ENCODE results near the gene BFSP2.

The BFSP2 gene

DNA sequence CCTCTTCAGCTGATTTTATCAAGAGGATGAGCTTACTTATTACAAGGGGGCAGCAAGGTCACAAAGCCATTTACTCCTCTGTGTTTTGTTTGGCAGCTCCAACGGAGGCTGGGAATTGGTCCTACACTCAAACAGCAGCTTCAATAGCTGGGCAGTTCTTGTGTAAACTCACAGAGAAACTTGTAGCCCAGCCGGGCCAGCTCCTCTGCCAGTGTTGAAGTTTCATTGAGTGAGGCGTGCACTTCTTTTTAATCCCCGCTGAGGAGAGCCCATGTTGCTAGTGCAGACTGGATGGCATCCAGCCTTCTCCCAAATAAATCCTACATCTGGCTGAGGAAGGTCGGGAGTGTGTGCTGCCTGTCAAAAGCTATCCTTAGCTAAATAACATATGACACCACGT, 59.5 kb downstream of the BFSP2 start:
- TF ChIP-seq, protein P1, sequence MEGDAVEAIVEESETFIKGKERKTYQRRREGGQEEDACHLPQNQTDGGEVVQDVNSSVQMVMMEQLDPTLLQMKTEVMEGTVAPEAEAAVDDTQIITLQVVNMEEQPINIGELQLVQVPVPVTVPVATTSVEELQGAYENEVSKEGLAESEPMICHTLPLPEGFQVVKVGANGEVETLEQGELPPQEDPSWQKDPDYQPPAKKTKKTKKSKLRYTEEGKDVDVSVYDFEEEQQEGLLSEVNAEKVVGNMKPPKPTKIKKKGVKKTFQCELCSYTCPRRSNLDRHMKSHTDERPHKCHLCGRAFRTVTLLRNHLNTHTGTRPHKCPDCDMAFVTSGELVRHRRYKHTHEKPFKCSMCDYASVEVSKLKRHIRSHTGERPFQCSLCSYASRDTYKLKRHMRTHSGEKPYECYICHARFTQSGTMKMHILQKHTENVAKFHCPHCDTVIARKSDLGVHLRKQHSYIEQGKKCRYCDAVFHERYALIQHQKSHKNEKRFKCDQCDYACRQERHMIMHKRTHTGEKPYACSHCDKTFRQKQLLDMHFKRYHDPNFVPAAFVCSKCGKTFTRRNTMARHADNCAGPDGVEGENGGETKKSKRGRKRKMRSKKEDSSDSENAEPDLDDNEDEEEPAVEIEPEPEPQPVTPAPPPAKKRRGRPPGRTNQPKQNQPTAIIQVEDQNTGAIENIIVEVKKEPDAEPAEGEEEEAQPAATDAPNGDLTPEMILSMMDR (IDR thresholded peaks at IDR 0.05; ENCODE audit: borderline replicate concordance, insufficient read depth, low read depth, low read length), result no peak
- no peak overlapping the region for H3K4me3 ChIP-seq (ENCODE audit: low read depth, low read length)

DNA sequence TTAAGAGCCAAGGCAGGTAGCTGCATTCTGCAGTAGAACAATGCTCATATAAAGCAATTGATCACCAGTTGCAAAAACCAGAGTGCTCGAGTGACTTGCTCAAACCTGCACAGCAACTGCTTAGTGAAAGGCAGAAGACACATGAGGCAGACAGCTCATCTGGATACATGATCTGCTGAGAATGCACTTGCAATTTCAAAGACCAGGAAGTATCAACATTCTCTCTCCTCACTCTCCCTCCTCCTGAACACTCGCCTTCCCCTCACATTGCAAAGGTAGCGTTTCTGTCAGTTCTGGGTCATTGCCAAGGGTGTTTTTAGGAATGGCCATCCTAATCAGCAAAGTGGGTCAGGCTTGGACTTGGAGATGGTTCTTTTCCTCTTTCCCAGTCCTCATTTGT, 61.0 kb downstream of the BFSP2 start:
- TF ChIP-seq, protein P1 (IDR thresholded peaks at IDR 0.05; ENCODE audit: borderline replicate concordance, insufficient read depth, low read depth, low read length), result no peak
- no peak overlapping the region for H3K4me3 ChIP-seq (ENCODE audit: low read depth, low read length)

DNA sequence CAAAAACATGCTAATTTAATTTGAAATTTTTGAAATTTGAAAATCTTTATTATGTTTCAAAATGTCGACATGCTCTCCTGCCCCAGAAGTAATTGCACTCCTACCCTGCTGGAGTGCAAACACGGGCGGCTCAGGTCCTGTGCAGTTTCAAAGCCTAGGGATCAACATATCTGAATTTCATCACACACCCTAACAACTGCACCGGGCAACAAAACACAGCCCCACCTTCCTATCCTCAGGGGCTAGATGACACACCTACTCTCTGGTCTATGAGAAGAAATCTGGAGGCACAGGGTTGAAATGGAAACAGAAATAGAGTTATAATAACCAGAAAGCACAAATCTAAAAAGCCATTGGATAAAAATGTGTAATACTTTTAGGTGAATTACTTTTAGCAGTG, 61.4 kb downstream of the BFSP2 start:
- H3K4me3 ChIP-seq (ENCODE audit: low read depth, low read length), result no peak overlapping the region
- TF ChIP-seq, protein P1 (IDR thresholded peaks at IDR 0.05; ENCODE audit: borderline replicate concordance, insufficient read depth, low read depth, low read length), result no peak

DNA sequence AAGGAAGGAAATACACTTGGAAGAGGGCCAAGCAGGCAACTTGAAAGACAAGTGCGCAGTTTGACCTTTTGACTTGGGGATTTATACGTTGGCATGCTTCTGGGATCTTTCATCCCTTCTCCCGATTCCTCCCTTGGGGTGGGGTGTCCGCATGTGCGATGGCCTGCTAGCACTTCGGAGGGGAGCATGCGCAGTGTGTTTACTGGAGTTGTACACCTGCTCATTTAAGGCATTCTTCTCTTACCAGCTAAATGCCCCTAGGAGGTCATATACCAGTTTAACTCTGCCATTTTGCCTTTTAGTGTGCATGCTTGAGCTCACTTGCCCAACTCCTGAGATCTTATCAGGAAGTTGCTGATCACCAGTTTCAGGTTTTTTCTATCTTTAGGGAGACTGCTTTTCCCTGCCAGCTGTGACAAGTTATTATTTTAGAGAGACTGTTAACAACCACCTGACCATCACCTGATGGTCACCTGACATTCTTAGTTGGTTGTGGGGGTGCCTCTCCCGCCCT, 63.5 kb downstream of the BFSP2 start:
- H3K4me3 ChIP-seq (ENCODE audit: low read depth, low read length), result no peak overlapping the region
- TF ChIP-seq, protein P1 (IDR thresholded peaks at IDR 0.05; ENCODE audit: borderline replicate concordance, insufficient read depth, low read depth, low read length), result no peak

DNA sequence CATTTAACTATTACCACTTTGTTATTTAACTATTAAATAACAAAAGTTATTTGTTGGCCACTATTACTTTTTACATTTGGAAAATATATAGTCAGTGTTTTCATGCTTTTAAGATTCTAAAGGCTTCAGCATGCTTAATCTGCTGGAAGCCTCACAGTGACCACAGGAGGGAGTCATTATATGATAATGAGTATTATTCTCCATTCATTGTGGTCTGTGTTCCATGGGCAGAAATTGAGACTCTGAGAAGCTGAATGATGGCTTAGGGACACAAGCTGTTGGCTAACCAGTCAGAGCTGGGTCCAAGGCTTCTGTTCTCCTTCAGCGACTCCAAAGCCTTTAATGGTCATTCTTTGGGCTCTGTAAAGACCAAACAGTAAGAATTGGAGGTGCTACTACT, 64.7 kb downstream of the BFSP2 start:
- no peak overlapping the region for H3K4me3 ChIP-seq (ENCODE audit: low read depth, low read length)
- TF ChIP-seq, protein P1 (IDR thresholded peaks at IDR 0.05; ENCODE audit: borderline replicate concordance, insufficient read depth, low read depth, low read length), result no peak

DNA sequence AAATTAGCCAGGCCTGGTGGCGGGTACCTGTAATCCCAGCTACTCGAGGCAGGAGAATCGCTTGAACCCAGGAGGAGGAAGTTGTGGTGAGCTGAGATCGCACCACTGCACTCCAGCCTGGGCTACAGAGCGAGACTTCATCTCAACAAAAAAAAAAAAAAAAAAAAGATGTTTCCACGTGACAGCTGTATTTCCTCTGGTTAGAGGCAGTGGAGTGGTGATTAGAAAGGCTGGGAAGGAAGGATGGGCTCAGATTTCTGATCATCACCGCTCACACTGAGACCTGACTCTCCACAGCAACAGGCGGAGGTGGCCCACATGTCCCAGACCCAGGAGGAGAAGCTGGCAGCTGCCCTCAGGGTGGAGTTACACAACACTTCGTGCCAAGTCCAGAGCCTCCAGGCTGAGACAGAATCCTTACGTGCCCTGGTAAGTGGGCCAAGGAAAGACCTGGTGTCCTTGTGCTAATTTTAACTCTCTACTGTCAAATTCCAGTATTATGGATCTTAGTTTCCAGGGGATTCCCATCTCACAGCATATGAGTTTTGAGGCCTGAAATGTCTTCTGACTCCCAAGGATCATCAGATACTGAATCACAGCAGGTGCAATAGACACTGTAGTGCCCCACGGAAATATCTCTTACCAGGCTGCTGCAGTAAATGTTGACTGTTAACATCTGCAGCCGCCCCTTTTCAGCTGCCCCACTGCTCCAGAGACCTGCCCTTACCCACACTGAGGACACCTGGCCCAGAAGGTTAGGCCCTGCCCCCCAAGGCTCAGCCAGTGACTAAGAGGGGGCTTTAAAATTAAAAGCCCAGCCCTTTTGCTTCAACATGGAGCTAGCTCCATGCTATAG, 66.9 kb downstream of the BFSP2 start:
- TF ChIP-seq, protein P1 (IDR thresholded peaks at IDR 0.05; ENCODE audit: borderline replicate concordance, insufficient read depth, low read depth, low read length), result no peak
- no peak overlapping the region for H3K4me3 ChIP-seq (ENCODE audit: low read depth, low read length)

DNA sequence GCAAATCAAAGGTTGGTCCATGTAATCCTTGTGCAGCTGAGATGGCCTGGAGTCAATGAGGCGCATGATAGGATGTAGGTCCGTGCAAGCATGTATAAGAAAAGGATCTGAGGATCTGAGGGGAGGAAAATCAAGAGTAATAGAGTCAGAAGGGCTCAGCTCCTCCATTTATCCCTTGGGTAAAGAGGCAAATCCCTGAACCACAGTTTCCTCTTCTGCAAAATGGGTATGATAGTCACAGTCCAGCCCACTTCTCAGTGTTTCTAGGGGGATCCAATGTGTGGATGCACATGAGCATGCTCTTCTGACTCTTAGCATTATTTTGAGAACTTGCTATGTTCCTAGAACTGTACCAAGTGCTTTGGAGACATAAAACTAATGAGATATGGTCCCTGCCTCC, 67.9 kb downstream of the BFSP2 start:
- TF ChIP-seq, protein P1 (IDR thresholded peaks at IDR 0.05; ENCODE audit: borderline replicate concordance, insufficient read depth, low read depth, low read length), result no peak
- no peak overlapping the region for H3K4me3 ChIP-seq (ENCODE audit: low read depth, low read length)

All from GM12875 (cell line).